Fibroblast of lung (primary cell): ENCODE data around the gene WHAMM.

ENCODE experiments used
- EZH2 ChIP-seq: IDR thresholded peaks from 2 replicates; pipeline ENCODE4 v1.5.1; 2012; ENCODE audit warnings: low read length, control low read depth, mild to moderate bottlenecking; ENCODE audit errors: missing control alignments
- TF ChIP-seq, protein P1 (sequence below), 2 donors: IDR thresholded peaks in 1 of 2; conservative IDR thresholded peaks in 1 of 2; 1 replicate in 1 of 2; 2 replicates in 1 of 2; pipeline ENCODE4 v1.5.1; 2011 to 2012; ENCODE audit warnings: low read length in 2 of 2, control low read depth in 1 of 2, inconsistent platforms in 1 of 2, low read depth in 1 of 2, mild to moderate bottlenecking in 1 of 2

DNA sequence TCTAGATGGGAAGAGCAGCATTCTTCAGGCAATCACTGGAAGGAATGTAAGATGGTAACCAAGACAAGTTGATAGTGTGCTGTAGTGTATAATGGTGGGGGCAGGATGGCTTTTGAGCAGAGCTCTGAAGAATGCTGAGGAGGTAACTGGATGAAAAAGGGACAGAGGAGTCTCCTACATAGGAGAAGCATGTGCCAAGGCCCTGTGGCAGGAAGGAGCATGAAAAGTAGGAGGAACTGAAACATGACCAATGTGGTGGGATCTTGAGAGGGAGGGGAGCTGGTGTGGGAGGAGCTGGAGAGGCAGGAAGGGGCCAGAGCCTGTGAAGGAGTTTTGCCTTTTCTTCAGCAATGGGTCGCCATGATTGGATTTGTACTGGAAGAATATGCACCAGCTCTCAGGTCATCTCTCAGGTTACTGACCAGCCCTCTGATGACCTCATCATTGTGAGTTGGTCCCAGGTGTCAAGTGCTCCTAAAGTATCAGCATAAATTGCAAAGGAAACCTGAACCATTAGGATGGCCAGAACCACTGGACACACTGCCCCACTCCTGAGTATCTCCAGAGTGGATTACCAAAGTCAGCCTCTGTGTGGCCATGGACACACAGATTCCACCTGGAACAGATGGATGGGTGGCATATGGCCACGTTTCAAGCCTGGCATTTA lies 42.1 kb upstream of the WHAMM start:
- no peak for TF ChIP-seq EZH2
- TF ChIP-seq, protein P1, sequence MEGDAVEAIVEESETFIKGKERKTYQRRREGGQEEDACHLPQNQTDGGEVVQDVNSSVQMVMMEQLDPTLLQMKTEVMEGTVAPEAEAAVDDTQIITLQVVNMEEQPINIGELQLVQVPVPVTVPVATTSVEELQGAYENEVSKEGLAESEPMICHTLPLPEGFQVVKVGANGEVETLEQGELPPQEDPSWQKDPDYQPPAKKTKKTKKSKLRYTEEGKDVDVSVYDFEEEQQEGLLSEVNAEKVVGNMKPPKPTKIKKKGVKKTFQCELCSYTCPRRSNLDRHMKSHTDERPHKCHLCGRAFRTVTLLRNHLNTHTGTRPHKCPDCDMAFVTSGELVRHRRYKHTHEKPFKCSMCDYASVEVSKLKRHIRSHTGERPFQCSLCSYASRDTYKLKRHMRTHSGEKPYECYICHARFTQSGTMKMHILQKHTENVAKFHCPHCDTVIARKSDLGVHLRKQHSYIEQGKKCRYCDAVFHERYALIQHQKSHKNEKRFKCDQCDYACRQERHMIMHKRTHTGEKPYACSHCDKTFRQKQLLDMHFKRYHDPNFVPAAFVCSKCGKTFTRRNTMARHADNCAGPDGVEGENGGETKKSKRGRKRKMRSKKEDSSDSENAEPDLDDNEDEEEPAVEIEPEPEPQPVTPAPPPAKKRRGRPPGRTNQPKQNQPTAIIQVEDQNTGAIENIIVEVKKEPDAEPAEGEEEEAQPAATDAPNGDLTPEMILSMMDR (conservative IDR thresholded peaks at IDR 0.05 in 1 of 2, IDR thresholded peaks at IDR 0.05 in 1 of 2; ENCODE audit: low read depth in 1 of 2, low read length in 2 of 2), result no peak
